OCI-LY1 (cell line): ENCODE results near the gene BBS9.

Experiments
- H2AFZ ChIP-seq: fragments of 200-600 bp; sonication (generic), shearing (Covaris generic); 2 replicates; pipeline ENCODE4 v1.6.0; 2014; ENCODE audit warnings: antibody characterized with exemption, mild to moderate bottlenecking, low read length
- H3F3A ChIP-seq: fragments of 200-600 bp; sonication (generic), shearing (Covaris generic); 2 replicates; pipeline ENCODE4 v1.6.0; 2014; ENCODE audit warnings: mild to moderate bottlenecking, antibody characterized with exemption, low read length, moderate library complexity; ENCODE audit not compliant: insufficient read depth
- H3K27ac ChIP-seq: fragments of 200-600 bp; sonication (generic); 2 replicates; pipeline ENCODE4 v1.5.1; 2014; ENCODE audit warnings: low read length, mixed run types, mild to moderate bottlenecking, low read depth; ENCODE audit not compliant: poor library complexity, severe bottlenecking
- H3K27me3 ChIP-seq: fragments of 200-600 bp; sonication (generic); 2 replicates; pipeline ENCODE4 v1.6.0; 2014; ENCODE audit warnings: antibody characterized with exemption, mild to moderate bottlenecking, low read length, moderate library complexity; ENCODE audit not compliant: insufficient read depth
- H3K36me3 ChIP-seq: fragments of 200-600 bp; sonication (generic); 2 replicates; pipeline ENCODE4 v1.6.1; 2014; ENCODE audit warnings: mild to moderate bottlenecking, antibody characterized with exemption, low read length, moderate library complexity, mixed read lengths; ENCODE audit not compliant: insufficient read depth
- H3K4me1 ChIP-seq: fragments of 200-600 bp; sonication (generic); 2 replicates; pipeline ENCODE4 v1.5.1; 2014; ENCODE audit warnings: mild to moderate bottlenecking, low read length, moderate library complexity; ENCODE audit not compliant: insufficient read depth, severe bottlenecking
- H3K4me2 ChIP-seq: fragments of 200-600 bp; sonication (generic), shearing (Covaris generic); 2 replicates; pipeline ENCODE4 v1.6.1; 2014; ENCODE audit warnings: low read length
- H3K4me3 ChIP-seq: fragments of 200-600 bp; sonication (generic); 2 replicates; pipeline ENCODE4 v1.5.1; 2014; ENCODE audit warnings: low read length, low read depth, mild to moderate bottlenecking, mixed read lengths; ENCODE audit not compliant: poor library complexity, severe bottlenecking
- H3K79me2 ChIP-seq: fragments of 200-600 bp; shearing (Covaris generic); 2 replicates; pipeline ENCODE4 v1.6.1; 2016; ENCODE audit warnings: mixed run types, low read length, mixed read lengths; ENCODE audit not compliant: insufficient read depth
- H3K9ac ChIP-seq: fragments of 200-600 bp; sonication (generic), shearing (Covaris generic); 2 replicates; pipeline ENCODE4 v1.6.1; 2014; ENCODE audit warnings: mild to moderate bottlenecking, low read length, mixed read lengths
- H3K9me2 ChIP-seq: fragments of 200-600 bp; sonication (generic), shearing (Covaris generic); 2 replicates; pipeline ENCODE4 v1.6.1; 2014; ENCODE audit warnings: low read depth, mild to moderate bottlenecking, low read length, mixed read lengths
- H3K9me3 ChIP-seq: fragments of 200-600 bp; shearing (Covaris generic); 2 replicates; pipeline ENCODE4 v1.6.1; 2014; ENCODE audit warnings: low read length, mixed read lengths
- H4K20me1 ChIP-seq: fragments of 200-600 bp; sonication (generic), shearing (Covaris generic); 2 replicates; pipeline ENCODE4 v1.6.0; 2016; ENCODE audit warnings: mild to moderate bottlenecking, low read length; ENCODE audit not compliant: insufficient read depth
- EZH2 ChIP-seq: fragments of 200-600 bp; sonication (generic), shearing (Covaris generic); IDR thresholded peaks from 2 replicates; pipeline ENCODE4 v1.8.0; 2017; ENCODE audit warnings: borderline replicate concordance, mixed run types, mild to moderate bottlenecking, antibody characterized with exemption, low read length, moderate library complexity, mixed read lengths
- TF ChIP-seq, protein P1 (sequence below): fragments of 200-600 bp; sonication (generic), shearing (Covaris generic); IDR thresholded peaks from 2 replicates; pipeline ENCODE4 v1.5.1; 2017; ENCODE audit warnings: mild to moderate bottlenecking, antibody characterized with exemption, low read length, moderate library complexity, mixed read lengths

The BBS9 gene

DNA sequence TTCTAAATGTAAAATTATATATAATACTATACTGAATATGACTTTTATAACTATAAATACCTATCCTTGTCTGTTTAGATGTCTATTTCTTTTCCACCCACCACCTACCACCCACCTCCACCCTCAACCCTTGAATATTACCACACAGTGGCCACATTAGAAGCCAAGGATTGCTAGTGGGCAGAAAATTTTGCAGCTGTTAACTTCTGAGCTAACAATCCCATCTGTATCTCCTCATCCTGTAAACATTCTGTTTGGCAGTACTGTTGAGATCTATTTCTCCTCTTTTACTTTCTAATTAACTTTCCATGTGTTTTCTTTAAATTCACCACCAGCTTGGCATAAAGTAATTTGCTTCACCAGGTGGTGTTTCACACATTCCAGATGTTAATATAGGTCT is 494.9 kb downstream of the BBS9 start:
- H4K20me1 ChIP-seq, result no peaks in the 10 kb centered on the region
- no peak overlapping the region for H2AFZ ChIP-seq
- H3K36me3 ChIP-seq, result no peaks in the 10 kb centered on the region
- H3K27me3 ChIP-seq, result no peaks in the 10 kb centered on the region
- no peak overlapping the region for H3K27ac ChIP-seq
- H3K79me2 ChIP-seq, result no peaks in the 10 kb centered on the region
- H3K4me2 ChIP-seq, result no peak overlapping the region
- no peak for TF ChIP-seq EZH2
- TF ChIP-seq, protein P1, sequence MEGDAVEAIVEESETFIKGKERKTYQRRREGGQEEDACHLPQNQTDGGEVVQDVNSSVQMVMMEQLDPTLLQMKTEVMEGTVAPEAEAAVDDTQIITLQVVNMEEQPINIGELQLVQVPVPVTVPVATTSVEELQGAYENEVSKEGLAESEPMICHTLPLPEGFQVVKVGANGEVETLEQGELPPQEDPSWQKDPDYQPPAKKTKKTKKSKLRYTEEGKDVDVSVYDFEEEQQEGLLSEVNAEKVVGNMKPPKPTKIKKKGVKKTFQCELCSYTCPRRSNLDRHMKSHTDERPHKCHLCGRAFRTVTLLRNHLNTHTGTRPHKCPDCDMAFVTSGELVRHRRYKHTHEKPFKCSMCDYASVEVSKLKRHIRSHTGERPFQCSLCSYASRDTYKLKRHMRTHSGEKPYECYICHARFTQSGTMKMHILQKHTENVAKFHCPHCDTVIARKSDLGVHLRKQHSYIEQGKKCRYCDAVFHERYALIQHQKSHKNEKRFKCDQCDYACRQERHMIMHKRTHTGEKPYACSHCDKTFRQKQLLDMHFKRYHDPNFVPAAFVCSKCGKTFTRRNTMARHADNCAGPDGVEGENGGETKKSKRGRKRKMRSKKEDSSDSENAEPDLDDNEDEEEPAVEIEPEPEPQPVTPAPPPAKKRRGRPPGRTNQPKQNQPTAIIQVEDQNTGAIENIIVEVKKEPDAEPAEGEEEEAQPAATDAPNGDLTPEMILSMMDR, result no peak
- no peaks in the 10 kb centered on the region; the same call in 1 of the 2 replicates for H3F3A ChIP-seq
- no peak overlapping the region for H3K4me3 ChIP-seq
- no peaks in the 10 kb centered on the region for H3K4me1 ChIP-seq
- H3K9me2 ChIP-seq, result no peaks in the 10 kb centered on the region
- no peaks in the 10 kb centered on the region for H3K9me3 ChIP-seq
- no peak overlapping the region for H3K9ac ChIP-seq

DNA sequence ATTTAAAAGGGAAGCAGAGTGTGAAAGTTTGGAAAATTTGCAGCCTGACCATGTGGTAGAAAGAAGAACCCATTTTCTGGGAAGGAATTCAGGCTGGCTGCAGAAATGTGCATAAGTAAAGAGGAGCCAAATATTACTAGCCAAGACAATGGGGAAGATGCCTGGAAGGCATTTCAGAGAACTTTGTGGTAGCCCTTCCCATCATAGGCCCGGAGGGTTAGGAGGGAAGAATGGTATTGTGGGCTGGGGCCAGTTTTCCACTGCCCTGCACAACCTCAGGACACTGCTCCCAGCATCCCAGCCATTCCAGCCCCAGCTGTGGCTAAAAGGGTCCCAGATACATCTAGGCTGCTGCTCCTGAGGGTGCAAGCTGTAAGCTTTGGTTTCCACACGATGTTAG is 497.5 kb downstream of the BBS9 start:
- H3K36me3 ChIP-seq, result no peaks in the 10 kb centered on the region
- H3K4me1 ChIP-seq, result no peaks in the 10 kb centered on the region
- H3K4me2 ChIP-seq, result no peak overlapping the region
- no peaks in the 10 kb centered on the region for H3K27me3 ChIP-seq
- no peaks in the 10 kb centered on the region for H3K79me2 ChIP-seq
- no peaks in the 10 kb centered on the region for H4K20me1 ChIP-seq
- no peak overlapping the region for H3K4me3 ChIP-seq
- no peak for TF ChIP-seq EZH2
- TF ChIP-seq, protein P1, result no peak
- H3K27ac ChIP-seq, result no peak overlapping the region
- H2AFZ ChIP-seq, result no peak overlapping the region
- H3K9me3 ChIP-seq, result no peaks in the 10 kb centered on the region
- H3K9me2 ChIP-seq, result no peaks in the 10 kb centered on the region
- no peaks in the 10 kb centered on the region for H3F3A ChIP-seq
- H3K9ac ChIP-seq, result no peak overlapping the region

DNA sequence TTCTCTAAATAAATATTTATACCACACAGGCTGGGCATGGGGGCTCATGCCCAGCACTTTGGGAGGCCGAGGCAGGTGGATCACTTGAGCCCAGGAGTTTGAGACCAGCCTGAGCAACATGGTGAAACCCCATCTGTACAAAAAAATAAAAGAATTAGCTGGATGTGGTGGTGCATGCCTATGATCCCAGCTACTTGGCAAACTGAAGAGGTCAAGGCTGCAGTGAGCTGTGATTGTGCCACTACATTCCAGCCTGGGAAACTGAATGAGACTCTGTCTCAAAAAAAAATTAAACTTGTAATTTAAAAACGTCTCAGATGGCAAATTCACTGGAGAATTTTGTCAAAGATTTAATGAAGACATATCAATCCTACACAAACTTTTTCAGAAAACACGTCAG is 498.4 kb downstream of the BBS9 start:
- no peaks in the 10 kb centered on the region for H4K20me1 ChIP-seq
- H3K27ac ChIP-seq, result no peak overlapping the region
- H3F3A ChIP-seq, result no peaks in the 10 kb centered on the region
- no peaks in the 10 kb centered on the region for H3K9me3 ChIP-seq
- no peaks in the 10 kb centered on the region for H3K79me2 ChIP-seq
- H3K4me2 ChIP-seq, result no peak overlapping the region
- H3K9ac ChIP-seq, result no peak overlapping the region
- H3K36me3 ChIP-seq, result no peaks in the 10 kb centered on the region
- H3K9me2 ChIP-seq, result no peaks in the 10 kb centered on the region
- no peaks in the 10 kb centered on the region for H3K4me1 ChIP-seq
- TF ChIP-seq, protein P1, result no peak
- TF ChIP-seq EZH2, result no peak
- H3K27me3 ChIP-seq, result no peaks in the 10 kb centered on the region
- no peak overlapping the region for H3K4me3 ChIP-seq
- H2AFZ ChIP-seq, result no peak overlapping the region
